SH-SY5Y (cell line): ENCODE results near the gene CTAGE1.

Experiments used
- GATA2 ChIP-seq: IDR thresholded peaks from 2 replicates; pipeline ENCODE4 v1.6.1; 2011; ENCODE audit warnings: mild to moderate bottlenecking, low read depth, low read length
- GATA3 ChIP-seq: IDR thresholded peaks from 2 replicates; pipeline ENCODE4 v1.6.1; 2011; ENCODE audit warnings: low read depth, mild to moderate bottlenecking, low read length, moderate library complexity

The CTAGE1 gene

GRCh38 chr18:22368021-22368420 lies 49.7 kb downstream of the CTAGE1 start:
- TF ChIP-seq GATA3 (no peak), GATA2 (no peak)

- TF ChIP-seq GATA2 (no peak), GATA3 (no peak)
Observed at GRCh38 chr18:22367303-22367702, 50.4 kb downstream of the CTAGE1 start.

GRCh38 chr18:22363867-22364463 lies 53.8 kb downstream of the CTAGE1 start:
- TF ChIP-seq GATA3 = no peak
- TF ChIP-seq GATA2 = no peak
